NCI-H2107 (cell line): ENCODE results near the gene SCAMP1.

ENCODE experiments used
- DNase-seq: peaks from one replicate; lab custom pipeline; 2025; lab: John Stamatoyannopoulos, UW

SCAMP1 gene

DNA sequence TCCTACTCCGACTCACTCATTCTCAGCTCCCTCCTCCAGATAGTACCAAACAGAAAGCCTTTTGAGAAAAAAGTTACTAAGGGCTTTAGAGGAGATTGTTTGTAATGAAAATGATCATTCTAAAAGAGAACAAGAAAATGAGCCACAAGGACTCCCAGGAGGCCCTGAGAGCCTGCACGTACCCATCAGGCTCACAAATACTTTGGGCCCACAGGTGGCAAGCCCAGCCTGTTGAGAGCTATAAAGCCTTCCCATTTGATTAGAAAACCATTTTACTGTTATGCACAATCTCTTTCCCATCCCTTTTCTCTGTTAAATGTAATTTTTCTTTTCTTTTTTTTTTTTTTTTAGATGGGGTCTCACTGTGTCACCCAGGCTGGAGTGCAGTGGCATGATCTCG lies 152.0 kb downstream of the SCAMP1 start:
- DNase-seq, result no peak

DNA sequence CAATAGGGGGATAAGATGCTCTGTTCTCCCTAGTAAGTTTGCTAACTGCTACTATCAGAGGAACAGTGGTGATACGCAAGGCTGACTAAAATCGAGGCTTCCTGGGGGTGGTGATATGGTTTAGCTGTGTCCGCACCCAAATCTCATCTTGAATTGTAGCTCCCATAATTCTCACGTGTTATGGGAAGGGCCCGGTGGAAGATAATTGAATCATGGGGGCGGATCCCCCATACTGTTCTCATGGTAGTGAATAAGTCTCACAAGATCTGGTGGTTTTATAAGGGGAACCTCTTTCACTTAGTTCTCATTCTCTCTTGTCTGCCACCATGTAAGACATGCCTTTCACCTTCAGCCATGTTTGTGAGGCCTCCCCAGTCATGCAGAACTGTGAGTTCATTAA lies 153.0 kb downstream of the SCAMP1 start:
- no peak for DNase-seq

DNA sequence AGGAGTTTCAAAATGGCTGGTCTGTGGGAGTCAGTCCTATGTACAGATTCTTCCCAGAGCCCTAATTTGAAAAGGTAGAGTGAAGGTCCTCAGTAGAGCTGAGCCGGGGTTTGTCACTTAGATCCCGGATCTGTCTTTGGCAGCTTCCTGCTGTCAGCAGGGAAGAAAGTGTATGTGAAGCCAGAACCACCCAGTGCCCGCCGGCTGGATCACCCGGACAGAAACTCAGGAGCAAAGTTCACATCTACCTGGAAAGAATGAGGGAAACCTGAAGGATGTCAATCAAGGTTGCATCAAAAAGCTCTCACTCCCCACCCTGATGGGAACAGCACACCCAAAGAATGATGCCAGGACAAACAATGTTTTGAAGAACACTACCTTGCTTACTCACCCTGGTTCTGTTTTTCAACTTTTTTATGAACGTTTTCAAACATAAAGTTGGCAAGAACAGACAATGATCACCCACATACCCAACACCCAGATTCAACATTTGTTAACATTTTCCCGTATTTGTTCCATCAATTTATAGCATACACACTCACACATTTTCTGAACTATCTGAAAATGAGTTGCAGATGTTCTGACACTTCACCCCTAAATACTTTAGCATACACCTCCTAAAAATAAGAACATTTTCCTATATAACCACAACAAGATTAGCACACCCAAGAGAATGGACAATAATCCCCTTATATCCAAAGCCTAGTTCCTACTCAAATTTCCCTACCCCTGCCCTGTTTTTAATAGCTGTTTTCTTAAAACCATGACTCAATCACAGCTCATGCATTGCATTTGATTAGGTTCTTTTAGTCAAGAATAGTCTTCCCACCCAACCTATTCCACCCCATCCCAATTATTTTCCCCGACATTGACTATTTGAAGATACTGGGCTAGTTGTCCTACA lies 154.3 kb downstream of the SCAMP1 start:
- DNase-seq, result no peak

DNA sequence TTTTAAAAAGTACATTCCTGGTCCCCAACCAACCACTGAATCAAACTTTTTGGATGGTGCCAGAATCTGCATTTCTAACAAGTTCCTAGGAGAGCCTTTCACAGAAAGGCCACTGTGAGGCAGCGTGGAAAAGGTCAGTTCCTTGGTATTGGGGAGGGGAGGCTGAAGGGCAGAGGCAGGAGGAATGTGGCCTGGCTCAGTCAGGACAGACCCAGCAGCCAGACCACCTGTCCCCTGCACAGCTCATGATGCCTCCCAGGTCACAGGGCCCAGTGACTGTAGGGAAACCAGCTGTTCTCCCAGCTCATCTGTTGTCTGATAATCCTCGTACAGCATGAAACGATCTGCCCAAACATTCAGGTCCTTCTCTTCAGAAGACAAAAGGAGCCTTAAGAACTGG lies 155.3 kb downstream of the SCAMP1 start:
- no peak for DNase-seq

DNA sequence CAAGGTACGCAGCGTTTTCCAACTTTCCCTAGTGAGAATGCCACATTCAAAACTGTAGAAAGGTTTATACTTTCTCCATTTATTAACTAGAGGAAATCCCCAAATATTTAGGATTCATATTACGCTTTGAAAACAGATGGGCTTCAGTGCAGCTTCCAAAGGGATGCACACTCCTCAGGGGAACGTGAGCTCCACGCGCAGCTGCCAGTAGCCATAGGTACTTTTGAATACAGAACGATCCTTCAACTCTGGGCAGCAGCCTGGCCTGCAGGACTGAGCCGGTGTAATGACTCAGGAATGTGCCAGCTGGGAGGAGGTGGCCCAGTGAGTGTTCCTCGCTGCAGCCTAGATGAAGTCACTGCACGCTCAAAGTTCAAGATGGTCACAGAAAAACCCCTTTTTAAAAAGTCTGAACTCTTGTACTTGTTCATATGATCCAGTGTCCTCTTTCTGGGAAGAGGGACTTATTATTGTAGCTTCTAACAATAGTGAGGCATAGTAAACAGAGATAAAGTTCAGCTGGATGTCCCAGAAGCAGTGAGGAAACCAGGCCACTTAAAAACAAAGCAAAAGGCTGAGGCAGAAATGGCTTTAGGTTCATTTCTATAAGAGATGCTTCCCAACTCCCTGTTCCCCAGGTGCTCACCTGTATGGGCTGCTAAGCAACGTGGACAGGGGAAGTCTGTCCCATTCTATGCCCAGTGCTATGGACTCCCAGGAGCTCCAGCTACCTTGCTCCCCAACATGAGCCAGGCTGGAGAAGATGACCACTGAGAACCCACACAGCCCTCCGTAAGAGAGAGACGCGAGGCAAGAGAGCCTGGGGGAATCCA lies 158.2 kb downstream of the SCAMP1 start:
- no peak for DNase-seq

DNA sequence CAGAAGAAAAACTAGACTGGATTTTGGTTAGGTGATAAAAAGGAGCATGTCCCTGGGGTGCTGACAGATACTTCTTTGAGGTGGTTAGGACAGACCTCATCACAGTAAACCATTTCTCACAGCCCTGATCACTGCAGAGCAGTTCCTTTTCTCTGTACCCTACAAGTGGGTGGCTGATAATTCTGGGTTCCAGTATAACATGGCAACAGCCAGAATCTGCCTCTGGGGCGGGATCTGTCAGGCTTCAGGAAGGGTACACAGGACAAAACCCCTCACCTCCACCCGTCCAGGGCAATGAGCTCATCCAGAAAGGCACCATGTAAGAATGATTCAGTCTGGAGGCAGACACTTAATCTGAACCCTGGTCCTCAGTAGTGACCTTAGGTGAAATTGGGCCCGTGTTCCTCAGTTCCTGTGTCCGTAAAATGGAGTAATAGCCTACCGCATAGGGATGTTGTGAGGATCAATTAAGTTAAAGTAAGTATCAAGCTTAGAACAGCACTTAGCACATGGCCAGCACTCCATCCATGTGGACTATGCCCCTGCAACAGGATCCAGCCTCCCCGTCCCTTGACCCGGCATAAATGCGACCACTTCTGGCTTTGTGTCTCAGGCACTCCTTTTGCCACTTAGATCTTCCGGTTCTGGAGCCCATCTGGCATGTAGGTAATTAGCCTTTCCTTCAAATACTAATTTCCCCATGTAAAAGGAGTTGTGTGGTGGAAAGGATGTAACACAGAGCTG lies 159.0 kb downstream of the SCAMP1 start:
- no peak for DNase-seq

DNA sequence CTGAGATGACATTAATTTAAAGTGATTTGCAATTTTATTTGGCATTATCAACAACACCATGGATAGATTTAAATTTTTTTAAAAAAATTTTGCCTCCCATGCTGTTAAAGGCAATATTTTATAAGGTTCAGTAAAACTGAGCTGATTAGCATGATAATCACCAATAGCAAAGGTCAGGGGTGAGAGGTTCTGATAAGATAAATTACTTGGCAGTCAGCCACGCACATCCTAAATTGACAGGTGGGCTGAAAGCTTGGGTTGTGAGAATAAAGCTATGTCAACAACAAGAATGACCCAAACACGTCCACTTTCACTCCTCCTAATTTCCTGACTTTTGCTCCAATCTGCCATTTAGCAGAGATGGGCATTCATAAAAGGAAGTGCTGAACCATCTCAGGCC lies 161.0 kb downstream of the SCAMP1 start:
- no peak for DNase-seq

DNA sequence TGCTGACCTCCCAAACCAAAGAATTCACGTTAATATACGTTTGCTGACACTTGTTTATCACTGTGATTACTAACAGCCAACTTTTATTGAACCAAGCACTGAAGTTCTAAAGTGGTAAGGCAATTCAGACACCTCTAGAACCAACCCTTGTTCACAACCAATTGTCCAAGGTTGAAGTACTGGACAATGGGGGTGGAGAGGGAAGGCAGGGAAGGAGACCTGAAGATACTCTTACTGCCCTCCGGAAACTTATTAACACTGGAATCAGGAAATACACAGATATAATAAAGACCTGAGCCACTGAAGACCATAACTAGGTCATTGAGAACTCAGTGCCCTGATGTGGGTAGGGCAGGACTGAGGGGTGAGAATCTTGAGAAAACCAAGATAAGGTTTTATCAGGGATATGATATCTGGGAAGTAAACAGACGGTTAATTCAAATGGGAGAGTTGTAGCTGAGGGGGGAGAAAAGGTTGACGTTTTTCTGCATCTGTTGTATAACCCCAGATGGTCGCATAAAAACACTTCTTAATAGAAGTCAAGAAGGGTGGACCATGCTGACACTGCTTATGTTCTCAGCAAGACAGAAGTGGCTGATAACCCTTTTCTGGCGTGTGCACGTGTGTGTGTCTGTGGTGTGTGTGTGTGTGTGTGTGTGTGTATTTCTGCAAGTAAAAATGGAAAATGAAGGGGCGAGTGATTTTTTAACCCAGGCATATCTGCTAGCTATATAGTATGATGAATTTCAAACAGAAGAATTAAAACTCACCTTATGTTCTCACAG lies 162.3 kb downstream of the SCAMP1 start:
- no peak for DNase-seq

DNA sequence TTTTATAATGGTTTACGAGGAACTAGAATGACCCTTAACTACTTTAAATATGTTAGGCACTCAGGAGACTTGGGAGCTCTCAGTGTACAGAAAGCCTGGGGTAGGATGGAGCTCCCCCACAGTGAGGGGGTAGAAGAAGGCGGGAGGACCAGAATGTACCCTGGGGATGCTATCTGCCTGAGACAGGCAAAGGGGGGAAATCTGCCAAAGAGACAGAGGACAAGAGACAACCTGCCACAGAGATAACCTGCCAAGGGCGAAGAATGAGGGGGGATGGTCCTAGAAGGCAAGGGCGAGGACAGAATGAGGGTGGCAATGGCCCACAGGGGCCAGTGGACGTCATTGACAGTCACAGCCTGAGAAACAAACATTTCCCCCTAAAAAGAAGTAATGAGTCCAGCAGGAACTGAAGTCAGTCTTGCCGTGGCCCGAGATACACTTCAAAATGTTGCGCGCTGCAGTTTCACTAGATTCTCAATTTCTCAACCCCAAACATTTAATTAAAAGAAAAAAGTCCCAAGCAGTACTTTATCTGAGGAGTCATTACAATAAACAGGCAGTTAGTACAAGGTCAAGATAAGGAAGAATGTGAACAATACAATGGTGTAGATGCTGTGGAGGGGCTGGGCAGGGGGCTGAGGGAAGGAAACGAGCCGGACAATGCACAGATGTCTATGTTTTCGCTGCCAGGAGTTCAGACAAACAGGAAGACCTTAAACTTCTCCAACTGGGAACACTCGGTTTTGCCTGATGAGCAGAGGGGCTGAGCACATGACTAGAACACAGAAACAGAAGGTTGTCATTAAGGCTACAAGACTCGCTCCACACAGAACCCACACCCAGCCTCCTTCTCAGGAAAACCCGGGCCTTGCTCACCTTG lies 163.1 kb downstream of the SCAMP1 start:
- DNase-seq, result no peak

DNA sequence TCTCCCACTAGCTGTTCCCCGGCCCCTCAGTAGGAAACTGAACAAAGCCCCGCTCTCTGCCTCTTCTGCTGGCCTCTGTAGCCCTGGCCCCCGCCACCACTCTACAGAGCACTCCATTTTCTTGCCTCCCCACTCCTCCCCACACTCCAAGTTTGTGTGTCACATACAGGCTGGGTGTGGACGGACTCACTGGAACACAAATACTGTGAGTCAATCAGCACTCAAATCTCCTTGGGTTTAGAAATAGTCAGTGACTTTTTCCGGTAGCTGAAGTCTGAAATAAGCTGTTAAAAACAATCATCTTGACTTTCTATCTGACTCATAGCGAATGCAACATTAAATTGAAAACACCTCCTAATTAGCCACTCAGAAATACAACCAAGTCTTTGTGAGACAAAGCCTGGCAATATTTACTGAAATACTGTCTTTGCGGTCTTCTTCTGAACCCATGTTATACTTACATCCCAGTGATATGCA lies 165.7 kb downstream of the SCAMP1 start:
- DNase-seq, result no peak

DNA sequence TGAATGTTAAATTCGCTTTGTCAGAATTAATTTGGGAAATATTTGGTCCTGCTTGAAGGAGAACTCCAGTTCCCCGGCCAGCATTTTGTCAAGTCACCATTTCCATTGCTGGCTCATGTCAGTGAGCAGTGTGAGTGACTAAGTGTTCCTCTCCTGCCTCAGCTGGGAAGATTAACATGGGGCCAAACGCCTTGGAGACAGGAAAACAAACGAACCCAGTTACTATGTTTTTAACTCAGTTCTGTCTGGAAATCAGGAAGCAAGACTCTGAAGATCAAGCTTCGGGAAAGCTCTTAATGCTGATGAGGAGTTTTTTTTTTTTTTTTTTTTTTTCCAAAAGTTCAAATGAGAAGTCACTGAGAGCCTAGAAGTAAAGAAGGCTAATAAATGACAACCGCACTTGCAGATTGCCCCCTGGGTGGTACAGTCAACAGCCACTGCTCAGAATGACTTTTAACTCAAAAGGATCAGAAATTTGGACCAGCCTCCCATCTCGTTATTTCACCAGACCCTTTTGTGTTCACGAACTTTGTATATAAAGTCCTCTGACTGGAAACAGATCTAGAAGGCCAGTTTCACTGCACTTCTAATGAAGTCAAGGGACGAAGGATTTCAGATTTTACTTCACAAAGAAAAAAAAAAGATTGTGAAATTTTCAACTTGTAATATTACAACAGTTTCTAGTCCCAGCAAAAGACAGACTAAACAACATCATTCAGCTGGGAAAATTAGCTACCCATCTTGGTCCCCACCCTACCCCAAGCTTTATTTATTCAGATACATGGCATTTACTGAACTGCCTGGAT lies 166.8 kb downstream of the SCAMP1 start:
- no peak for DNase-seq

DNA sequence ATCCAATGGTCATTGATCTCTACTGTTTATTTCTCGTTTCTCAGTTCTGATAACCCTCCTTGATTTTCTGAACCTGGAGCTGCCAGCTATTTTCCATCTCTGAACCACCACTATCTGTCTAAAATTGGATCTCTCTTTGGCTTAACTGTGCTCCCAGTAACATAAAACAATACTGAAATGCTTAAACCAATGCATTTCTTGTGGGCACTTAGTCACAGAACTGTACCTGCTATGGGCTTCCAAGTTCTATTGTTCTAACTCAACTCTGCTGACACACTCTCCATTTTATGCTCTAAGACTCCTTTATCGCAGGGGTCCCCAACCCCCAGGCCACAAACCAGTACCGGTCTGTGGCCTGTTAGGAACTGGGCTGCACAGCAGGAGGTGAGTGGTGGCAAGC lies 167.5 kb downstream of the SCAMP1 start:
- no peak for DNase-seq
